OCI-LY1 (cell line): ENCODE measurements around the gene OTOP3.

Experiments
- H2AFZ ChIP-seq: fragments of 200-600 bp; sonication (generic), shearing (Covaris generic); 2 replicates; pipeline ENCODE4 v1.6.0; 2014; ENCODE audit warnings: antibody characterized with exemption, mild to moderate bottlenecking, low read length
- H3F3A ChIP-seq: fragments of 200-600 bp; sonication (generic), shearing (Covaris generic); 2 replicates; pipeline ENCODE4 v1.6.0; 2014; ENCODE audit warnings: mild to moderate bottlenecking, antibody characterized with exemption, low read length, moderate library complexity; ENCODE audit not compliant: insufficient read depth
- H3K27ac ChIP-seq: fragments of 200-600 bp; sonication (generic); 2 replicates; pipeline ENCODE4 v1.5.1; 2014; ENCODE audit warnings: low read length, mixed run types, mild to moderate bottlenecking, low read depth; ENCODE audit not compliant: poor library complexity, severe bottlenecking
- H3K27me3 ChIP-seq: fragments of 200-600 bp; sonication (generic); 2 replicates; pipeline ENCODE4 v1.6.0; 2014; ENCODE audit warnings: antibody characterized with exemption, mild to moderate bottlenecking, low read length, moderate library complexity; ENCODE audit not compliant: insufficient read depth
- H3K36me3 ChIP-seq: fragments of 200-600 bp; sonication (generic); 2 replicates; pipeline ENCODE4 v1.6.1; 2014; ENCODE audit warnings: mild to moderate bottlenecking, antibody characterized with exemption, low read length, moderate library complexity, mixed read lengths; ENCODE audit not compliant: insufficient read depth
- H3K4me1 ChIP-seq: fragments of 200-600 bp; sonication (generic); 2 replicates; pipeline ENCODE4 v1.5.1; 2014; ENCODE audit warnings: mild to moderate bottlenecking, low read length, moderate library complexity; ENCODE audit not compliant: insufficient read depth, severe bottlenecking
- H3K4me2 ChIP-seq: fragments of 200-600 bp; sonication (generic), shearing (Covaris generic); 2 replicates; pipeline ENCODE4 v1.6.1; 2014; ENCODE audit warnings: low read length
- H3K4me3 ChIP-seq: fragments of 200-600 bp; sonication (generic); 2 replicates; pipeline ENCODE4 v1.5.1; 2014; ENCODE audit warnings: low read length, low read depth, mild to moderate bottlenecking, mixed read lengths; ENCODE audit not compliant: poor library complexity, severe bottlenecking
- H3K79me2 ChIP-seq: fragments of 200-600 bp; shearing (Covaris generic); 2 replicates; pipeline ENCODE4 v1.6.1; 2016; ENCODE audit warnings: mixed run types, low read length, mixed read lengths; ENCODE audit not compliant: insufficient read depth
- H3K9ac ChIP-seq: fragments of 200-600 bp; sonication (generic), shearing (Covaris generic); 2 replicates; pipeline ENCODE4 v1.6.1; 2014; ENCODE audit warnings: mild to moderate bottlenecking, low read length, mixed read lengths
- H3K9me2 ChIP-seq: fragments of 200-600 bp; sonication (generic), shearing (Covaris generic); 2 replicates; pipeline ENCODE4 v1.6.1; 2014; ENCODE audit warnings: low read depth, mild to moderate bottlenecking, low read length, mixed read lengths
- H3K9me3 ChIP-seq: fragments of 200-600 bp; shearing (Covaris generic); 2 replicates; pipeline ENCODE4 v1.6.1; 2014; ENCODE audit warnings: low read length, mixed read lengths
- H4K20me1 ChIP-seq: fragments of 200-600 bp; sonication (generic), shearing (Covaris generic); 2 replicates; pipeline ENCODE4 v1.6.0; 2016; ENCODE audit warnings: mild to moderate bottlenecking, low read length; ENCODE audit not compliant: insufficient read depth
- CTCF ChIP-seq: fragments of 200-600 bp; sonication (generic), shearing (Covaris generic); IDR thresholded peaks from 2 replicates; pipeline ENCODE4 v1.5.1; 2017; ENCODE audit warnings: mild to moderate bottlenecking, antibody characterized with exemption, low read length, moderate library complexity, mixed read lengths
- EZH2 ChIP-seq: fragments of 200-600 bp; sonication (generic), shearing (Covaris generic); IDR thresholded peaks from 2 replicates; pipeline ENCODE4 v1.8.0; 2017; ENCODE audit warnings: borderline replicate concordance, mixed run types, mild to moderate bottlenecking, antibody characterized with exemption, low read length, moderate library complexity, mixed read lengths

Gene OTOP3

GRCh38 chr17:74953134-74953687 lies 17.5 kb downstream of the OTOP3 start:
- no peak overlapping the region for H3K4me2 ChIP-seq
- no peaks in the 10 kb centered on the region for H3K4me1 ChIP-seq
- no peaks in the 10 kb centered on the region for H3K36me3 ChIP-seq
- no peaks in the 10 kb centered on the region for H3F3A ChIP-seq
- H3K9me3 ChIP-seq, result no peaks in the 10 kb centered on the region
- no peak overlapping the region for H3K9ac ChIP-seq
- H4K20me1 ChIP-seq, result no peaks in the 10 kb centered on the region
- TF ChIP-seq EZH2, result no peak
- no peak for TF ChIP-seq CTCF
- H2AFZ ChIP-seq, result no peak overlapping the region
- H3K4me3 ChIP-seq, result no peak overlapping the region
- no peak overlapping the region for H3K27ac ChIP-seq
- no peaks in the 10 kb centered on the region for H3K27me3 ChIP-seq
- no peaks in the 10 kb centered on the region for H3K79me2 ChIP-seq
- H3K9me2 ChIP-seq, result no peaks in the 10 kb centered on the region

GRCh38 chr17:74954115-74954514 lies 18.4 kb downstream of the OTOP3 start:
- Histone ChIP-seq H3K9me2 (no peaks in the 10 kb centered on the region), H3K9me3 (no peaks in the 10 kb centered on the region), H3K79me2 (no peaks in the 10 kb centered on the region), H3K27me3 (no peaks in the 10 kb centered on the region), H3K4me2 (no peak overlapping the region), H3K4me1 (no peaks in the 10 kb centered on the region), H3F3A (no peaks in the 10 kb centered on the region), H3K36me3 (no peaks in the 10 kb centered on the region), H3K4me3 (no peak overlapping the region), H4K20me1 (no peaks in the 10 kb centered on the region), H2AFZ (no peak overlapping the region), H3K9ac (no peak overlapping the region), H3K27ac (no peak overlapping the region)
- TF ChIP-seq CTCF (no peak), EZH2 (no peak)

- Histone ChIP-seq H3K9me2 (no peaks in the 10 kb centered on the region), H3K9ac (no peak overlapping the region), H3K4me3 (no peak overlapping the region), H3K27ac (no peak overlapping the region), H3K36me3 (no peaks in the 10 kb centered on the region), H4K20me1 (no peaks in the 10 kb centered on the region), H3K27me3 (no peaks in the 10 kb centered on the region), H3K9me3 (no peaks in the 10 kb centered on the region), H3K79me2 (no peaks in the 10 kb centered on the region), H2AFZ (no peak overlapping the region), H3K4me1 (no peaks in the 10 kb centered on the region), H3K4me2 (no peak overlapping the region), H3F3A (no peaks in the 10 kb centered on the region)
- no peak for TF ChIP-seq EZH2
- no peak for TF ChIP-seq CTCF
Observed at GRCh38 chr17:74954665-74955421, 19.1 kb downstream of the OTOP3 start.
